HG02840 (cell line): Measurements from ENCODE around the gene RAI1.
"Not testable (repeated sequence)": the region's sequence is repeated elsewhere in the genome, so short reads cannot be mapped to it uniquely, and the experiment has no call there.

Experiments
- ATAC-seq: cut with Tn5 transposase; IDR thresholded peaks from one replicate; pipeline ENCODE4 v1.9.1; 2021; ENCODE audit warnings: mild to moderate bottlenecking, moderate library complexity, moderate number of reproducible peaks; ENCODE audit not compliant: unreplicated experiment, low FRiP score

RAI1 gene

DNA sequence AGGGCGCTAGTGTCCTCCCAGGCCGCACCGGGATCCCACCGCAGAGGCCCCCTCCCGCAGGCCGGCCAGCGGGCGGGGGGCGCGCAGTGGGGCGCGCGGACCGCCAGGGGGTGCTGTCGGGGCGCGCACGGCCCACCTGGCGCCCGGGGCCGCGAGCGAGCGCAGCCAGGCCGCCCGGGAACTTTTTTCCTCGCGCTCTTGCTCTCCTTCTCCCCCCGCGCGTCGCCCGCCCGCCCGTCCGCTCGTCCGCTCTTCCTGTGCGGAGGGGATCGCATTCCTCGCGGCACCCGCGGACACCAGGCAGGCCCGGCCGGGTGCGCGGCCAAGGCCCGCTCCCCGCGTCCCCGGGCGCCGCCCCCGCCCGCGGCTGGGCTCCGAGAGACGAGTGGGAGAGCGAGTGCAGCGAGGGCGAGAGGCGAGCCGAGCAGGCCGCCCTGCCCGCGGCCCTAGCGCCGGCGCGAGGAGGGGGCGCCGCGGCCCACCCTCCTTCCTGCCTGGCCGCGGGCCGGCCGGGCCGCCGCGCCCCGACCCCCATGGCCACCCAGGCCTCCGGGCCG lies at the start of gene RAI1:
TSS of gene RAI1 (plus strand) at position 272 of the 557 bp plus-strand sequence. CDS start 111,491 bp downstream, outside the sequence.
- ATAC-seq, result peak; percentile 53

DNA sequence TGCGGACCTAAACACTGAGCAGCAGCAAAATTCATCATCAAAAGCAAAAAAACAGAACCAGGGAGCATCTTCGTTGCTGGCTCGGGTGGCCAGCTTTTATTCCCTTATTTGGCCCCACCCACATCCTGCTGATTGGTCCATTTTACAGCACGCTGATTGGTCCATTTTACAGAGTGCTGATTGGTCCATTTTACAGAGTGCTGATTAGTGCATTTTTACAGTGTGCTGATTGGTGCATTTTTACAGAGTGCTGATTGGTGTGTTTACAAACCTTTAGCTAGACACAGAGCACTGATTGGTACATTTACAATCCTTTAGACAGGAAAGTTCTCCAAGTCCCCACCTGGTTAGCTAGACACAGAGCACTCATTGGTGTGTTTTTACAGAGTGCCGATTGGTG lies 48.6 kb upstream of the RAI1 start:
- not testable (repeated sequence) for ATAC-seq

- ATAC-seq, result no peak
Observed at GRCh38 chr17:17633310-17633709, 47.9 kb upstream of the RAI1 start.

- ATAC-seq, result no peak
Observed at GRCh38 chr17:17635126-17635525, 46.1 kb upstream of the RAI1 start.

DNA sequence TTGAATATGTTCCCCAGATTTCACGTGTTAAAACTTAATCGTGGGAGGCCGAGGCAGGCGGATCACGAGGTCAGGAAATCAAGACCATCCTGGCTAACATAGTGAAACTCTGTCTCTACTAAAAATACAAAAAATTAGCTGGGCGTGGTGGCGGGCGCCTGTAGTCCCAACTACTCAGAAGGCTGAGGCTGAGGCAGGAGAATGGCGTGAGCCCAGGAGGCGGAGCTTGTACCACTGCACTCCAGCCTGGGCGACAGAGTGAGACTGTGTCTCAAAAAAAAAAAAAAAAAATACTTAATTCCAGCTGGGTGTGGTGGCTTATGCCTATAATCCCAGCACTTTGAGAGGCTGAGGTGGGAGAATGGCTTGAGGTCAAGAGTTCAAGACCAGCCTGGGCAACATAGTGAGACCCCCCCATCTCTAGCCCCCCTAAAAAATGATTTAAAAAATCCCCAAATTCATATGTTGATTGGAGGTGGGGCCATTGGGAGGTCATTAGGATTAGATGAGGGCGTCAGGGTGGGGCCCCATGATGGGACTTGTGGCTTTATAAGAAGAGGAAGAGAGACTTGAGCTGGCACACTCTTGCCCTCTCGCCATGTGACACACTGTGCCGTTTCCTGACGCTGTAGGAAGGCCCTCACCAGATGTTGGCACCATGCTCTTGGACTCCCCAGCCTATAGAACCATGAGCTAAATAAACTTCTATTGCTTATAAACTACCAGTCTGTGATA lies 45.6 kb upstream of the RAI1 start:
- not testable (repeated sequence) for ATAC-seq

GRCh38 chr17:17636272-17636885 lies 44.9 kb upstream of the RAI1 start:
- no peak for ATAC-seq

GRCh38 chr17:17638467-17638866 lies 42.8 kb upstream of the RAI1 start:
- no peak for ATAC-seq

DNA sequence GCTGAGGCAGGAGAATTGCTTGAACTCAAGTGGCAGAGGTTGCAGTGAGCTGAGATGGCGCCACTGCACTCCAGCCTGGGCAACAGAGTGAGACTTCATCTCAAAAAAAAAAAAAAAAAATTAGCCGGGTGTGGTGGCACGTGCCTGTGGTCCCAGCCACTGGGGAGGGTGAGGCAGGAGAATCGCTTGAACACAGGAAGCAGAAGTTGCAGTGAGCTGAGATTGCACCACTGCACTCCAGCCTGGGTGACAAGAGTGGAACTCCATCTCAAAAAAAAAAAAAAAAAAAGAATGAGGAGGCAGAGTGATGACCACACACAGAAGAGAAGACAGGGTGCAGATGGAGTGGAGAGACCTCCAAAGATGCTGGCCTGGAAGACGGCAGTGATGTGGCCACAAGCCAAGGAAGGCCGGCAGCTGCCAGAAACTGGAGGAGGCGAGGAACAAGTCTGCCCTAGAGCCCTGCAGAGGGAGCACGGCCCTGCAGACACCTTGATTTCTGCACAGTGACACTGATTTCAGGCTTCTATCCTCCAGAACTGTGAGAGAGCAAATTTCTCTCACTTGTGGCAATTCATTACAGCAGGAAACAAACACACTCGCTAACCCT lies 41.5 kb upstream of the RAI1 start:
- not testable (repeated sequence) for ATAC-seq

DNA sequence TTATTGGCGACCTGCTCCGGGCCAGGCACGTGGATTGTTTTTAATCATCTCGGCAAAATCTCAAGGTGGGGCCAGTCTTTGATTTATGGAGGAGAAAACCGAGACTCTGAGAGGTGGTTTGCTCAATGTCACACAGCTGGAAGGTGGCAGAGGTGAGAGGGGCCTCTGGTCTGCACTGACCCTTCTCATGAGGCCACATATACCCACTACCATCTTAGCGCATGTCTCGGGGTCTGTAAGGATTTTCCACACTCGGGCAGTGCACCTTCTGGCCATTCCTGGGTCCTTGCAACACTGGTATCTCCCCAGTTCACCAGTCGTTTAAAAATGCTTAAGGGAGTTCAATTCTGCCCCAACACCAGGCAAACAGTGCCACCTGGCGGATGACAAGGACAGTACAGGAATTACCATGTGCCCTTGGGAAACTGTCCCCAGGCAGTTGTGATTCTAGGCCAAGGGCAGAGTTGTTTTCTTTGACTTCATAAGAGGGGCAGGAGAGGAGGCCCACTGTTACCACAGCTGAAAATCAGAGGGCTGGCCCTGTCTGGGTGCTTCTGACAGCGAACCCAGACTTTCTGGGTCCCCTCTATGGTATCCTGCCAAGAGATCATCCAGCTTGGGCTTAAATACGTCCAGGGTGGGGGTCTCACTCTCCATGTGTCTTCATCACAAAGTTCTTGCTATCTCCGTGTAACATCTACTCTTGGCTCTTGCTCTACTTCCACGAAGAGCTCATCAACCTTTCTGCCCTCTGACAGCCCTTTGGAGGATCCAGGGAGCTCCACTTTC lies 39.4 kb upstream of the RAI1 start:
- no peak for ATAC-seq

- ATAC-seq, result not testable (repeated sequence)
Observed at GRCh38 chr17:17645148-17645547, 36.1 kb upstream of the RAI1 start.

DNA sequence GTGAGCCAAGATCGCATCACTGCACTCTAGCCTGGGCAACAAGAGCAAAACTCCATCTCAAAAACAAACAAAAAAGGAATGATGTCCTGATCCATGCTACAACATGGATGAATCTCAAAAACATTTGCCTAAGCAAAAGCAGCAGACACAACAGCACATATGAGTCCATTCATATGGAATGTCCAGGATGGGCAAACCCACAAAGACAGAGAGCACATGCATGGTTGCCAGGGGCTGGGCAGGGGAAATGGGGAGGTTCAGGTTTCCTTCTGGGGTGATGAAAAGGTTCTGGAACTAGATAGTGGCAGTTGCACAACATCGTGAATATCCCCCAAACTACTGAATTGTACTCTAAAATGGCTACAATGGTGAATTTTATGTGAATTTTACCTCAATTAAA lies 35.3 kb upstream of the RAI1 start:
- no peak for ATAC-seq

GRCh38 chr17:17647524-17648178 lies 33.6 kb upstream of the RAI1 start:
- no peak for ATAC-seq

DNA sequence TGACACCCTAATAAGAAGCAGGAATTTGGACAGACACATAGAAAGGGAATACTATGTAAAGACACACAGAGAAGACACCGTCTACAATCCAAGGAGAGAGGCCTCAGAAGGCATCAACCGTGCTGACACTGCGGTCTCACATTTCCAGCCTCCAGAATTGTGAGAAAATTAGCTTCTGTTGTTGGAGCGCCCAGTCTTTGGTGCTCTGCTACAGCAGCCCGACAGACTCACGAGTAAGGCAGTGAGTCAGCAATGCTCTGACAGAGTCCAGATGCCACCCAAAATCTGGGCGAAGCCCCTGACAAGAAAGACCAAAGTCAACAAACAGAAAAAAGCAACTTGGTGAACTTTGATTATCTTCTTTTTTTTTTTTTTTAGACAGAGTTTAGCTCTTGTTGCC lies 32.5 kb upstream of the RAI1 start:
- no peak for ATAC-seq

DNA sequence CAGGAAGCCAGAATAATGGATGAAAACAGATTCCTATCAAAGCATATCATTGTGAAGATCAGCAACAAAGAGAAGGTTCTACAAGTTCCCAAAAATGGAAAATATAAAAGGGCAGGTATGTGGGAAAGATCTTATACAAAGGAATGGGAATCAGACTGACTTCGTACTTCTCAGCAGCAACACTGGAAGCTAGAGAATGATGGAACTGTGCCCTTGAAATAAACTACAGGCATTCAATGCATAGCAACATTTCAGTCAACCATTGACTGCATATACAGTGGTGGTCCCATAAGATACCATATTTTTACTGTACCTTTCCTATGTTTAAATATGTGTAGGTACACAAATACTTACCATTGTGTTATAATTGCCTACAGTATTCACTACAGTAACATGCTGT lies 30.3 kb upstream of the RAI1 start:
- no peak for ATAC-seq

- no peak for ATAC-seq
Observed at GRCh38 chr17:17653343-17653742, 27.9 kb upstream of the RAI1 start.

GRCh38 chr17:17659340-17659739 lies 21.9 kb upstream of the RAI1 start:
- no peak for ATAC-seq

GRCh38 chr17:17661134-17661533 lies 20.1 kb upstream of the RAI1 start:
- no peak for ATAC-seq

- no peak for ATAC-seq
Observed at GRCh38 chr17:17661834-17662385, 19.3 kb upstream of the RAI1 start.

GRCh38 chr17:17663160-17664063 lies 17.8 kb upstream of the RAI1 start:
- peak; percentile 77 for ATAC-seq
